HepG2 (cell line): ENCODE data around the gene IL6ST. TPM values are rescaled to one million over a fixed set of nuclear protein-coding genes. Genes with fewer than 3 reads are reported as not detected.

Experiments
- BCL6 ChIP-seq: IDR thresholded peaks from 2 replicates; pipeline ENCODE4 v1.6.1; 2016; ENCODE audit warnings: missing genetic modification reagents, missing compliant biosample characterization
- DBP ChIP-seq: sonication (generic); formaldehyde crosslinking; IDR thresholded peaks from 2 replicates; pipeline ENCODE4 v1.4.0; 2020; ENCODE audit warnings: missing genetic modification reagents; ENCODE audit errors: not compliant biosample characterization
- MTA3 ChIP-seq: sonication (generic); formaldehyde crosslinking; IDR thresholded peaks from 2 replicates; pipeline ENCODE4 v1.4.0; 2020; ENCODE audit warnings: missing genetic modification reagents
- POLR2A ChIP-seq, 2 experiments: IDR thresholded peaks; 2 replicates each; pipeline ENCODE4 v1.6.1; 2011; ENCODE audit warnings: low read depth in 2 of 2, low read length in 2 of 2, mild to moderate bottlenecking in 1 of 2, moderate library complexity in 1 of 2; ENCODE audit not compliant: insufficient read depth in 1 of 2
- SIX4 ChIP-seq: sonication (generic); formaldehyde crosslinking; IDR thresholded peaks from 2 replicates; pipeline ENCODE4 v1.4.0; 2020; ENCODE audit warnings: missing genetic modification reagents
- TBX2 ChIP-seq: sonication (generic); formaldehyde crosslinking; IDR thresholded peaks from 2 replicates; pipeline ENCODE4 v1.5.0; 2020; ENCODE audit warnings: missing genetic modification reagents, mild to moderate bottlenecking, borderline replicate concordance
- ZMYM2 ChIP-seq: sonication (generic); formaldehyde crosslinking; IDR thresholded peaks from 2 replicates; pipeline ENCODE4 v1.8.0; 2022; ENCODE audit warnings: mild to moderate bottlenecking, missing genetic modification reagents
- ZNF362 ChIP-seq: sonication (generic); formaldehyde crosslinking; IDR thresholded peaks from 2 replicates; pipeline ENCODE4 v1.4.0; 2020; ENCODE audit warnings: missing genetic modification reagents, mild to moderate bottlenecking, borderline replicate concordance
- ZNF577 ChIP-seq: sonication (generic); formaldehyde crosslinking; IDR thresholded peaks from 2 replicates; pipeline ENCODE4 v1.4.0; 2020; ENCODE audit warnings: mild to moderate bottlenecking, low read depth, missing genetic modification reagents, borderline replicate concordance
- ZNF672 ChIP-seq: sonication (generic); formaldehyde crosslinking; IDR thresholded peaks from 2 replicates; pipeline ENCODE4 v1.8.1; 2022; ENCODE audit warnings: missing genetic modification reagents
- ZSCAN30 ChIP-seq: sonication (generic); formaldehyde crosslinking; IDR thresholded peaks from 2 replicates; pipeline ENCODE4 v1.5.0; 2020; ENCODE audit warnings: mild to moderate bottlenecking, missing genetic modification reagents
- polyA plus RNA-seq, 8 experiments: library from polyadenylated mRNA; depleted of rRNA in 3 of 8; stranded (reverse) in 7 of 8; unstranded in 1 of 8; fragments of >200 nt; fragmentation: Illumina TruSeq in 4 of 8; extraction: Trizol in 4 of 8; gene quantifications; 2 replicates each; pipeline versions ENCODE4 v1.2.1 to v1.2.3, GENCODE V29; 2011 to 2016; ENCODE audit warnings: low read depth in 4 of 8, missing spikeins in 1 of 8, mixed read lengths in 1 of 8; ENCODE audit not compliant: insufficient read depth in 1 of 8
- total RNA-seq, 5 experiments: library from RNA; depleted of rRNA; stranded (reverse); fragments of >200 nt; fragmentation: Illumina TruSeq; extraction: Trizol; gene quantifications; 2 replicates each; pipeline ENCODE4 v1.2.3, GENCODE V29; 2016; ENCODE audit warnings: low read depth in 1 of 5
- TF ChIP-seq, protein P1 (sequence below): sonication (generic); formaldehyde crosslinking; IDR thresholded peaks from 2 replicates; pipeline ENCODE4 v1.8.0; 2022; ENCODE audit warnings: mild to moderate bottlenecking, missing genetic modification reagents, moderate library complexity
- TF ChIP-seq, protein P2 (sequence below): sonication (generic); formaldehyde crosslinking; IDR thresholded peaks from 2 replicates; pipeline ENCODE4 v1.4.0; 2020; ENCODE audit warnings: missing genetic modification reagents
- TF ChIP-seq, protein P3 (sequence below): sonication (generic); formaldehyde crosslinking; IDR thresholded peaks from 2 replicates; pipeline ENCODE4 v1.4.0; 2020; ENCODE audit warnings: missing genetic modification reagents

The IL6ST gene
- total and polyA plus RNA-seq, 2 of the 13 experiments (the other 11 are each of a cell fraction or from before 2014, with no cell fraction given), result 66.6 to 166 TPM

- peak; percentile 69; the same call in 1 of the 2 replicates for TF ChIP-seq ZMYM2
- peak; percentile 25; the same call in 1 of the 2 replicates for TF ChIP-seq BCL6
- TF ChIP-seq, protein P1, sequence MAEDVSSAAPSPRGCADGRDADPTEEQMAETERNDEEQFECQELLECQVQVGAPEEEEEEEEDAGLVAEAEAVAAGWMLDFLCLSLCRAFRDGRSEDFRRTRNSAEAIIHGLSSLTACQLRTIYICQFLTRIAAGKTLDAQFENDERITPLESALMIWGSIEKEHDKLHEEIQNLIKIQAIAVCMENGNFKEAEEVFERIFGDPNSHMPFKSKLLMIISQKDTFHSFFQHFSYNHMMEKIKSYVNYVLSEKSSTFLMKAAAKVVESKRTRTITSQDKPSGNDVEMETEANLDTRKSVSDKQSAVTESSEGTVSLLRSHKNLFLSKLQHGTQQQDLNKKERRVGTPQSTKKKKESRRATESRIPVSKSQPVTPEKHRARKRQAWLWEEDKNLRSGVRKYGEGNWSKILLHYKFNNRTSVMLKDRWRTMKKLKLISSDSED (CRISPR knock-in tag), result no peak
- no peak for TF ChIP-seq TBX2 (CRISPR knock-in tag)
- no peak for TF ChIP-seq POLR2A (IDR thresholded peaks at IDR 0.05; ENCODE audit: insufficient read depth in 1 of 2, low read depth in 2 of 2, low read length in 2 of 2)
- no peak for TF ChIP-seq ZNF362 (CRISPR knock-in tag)
- TF ChIP-seq DBP (CRISPR knock-in tag), result no peak
- no peak for TF ChIP-seq SIX4 (CRISPR knock-in tag)
- TF ChIP-seq, protein P2, sequence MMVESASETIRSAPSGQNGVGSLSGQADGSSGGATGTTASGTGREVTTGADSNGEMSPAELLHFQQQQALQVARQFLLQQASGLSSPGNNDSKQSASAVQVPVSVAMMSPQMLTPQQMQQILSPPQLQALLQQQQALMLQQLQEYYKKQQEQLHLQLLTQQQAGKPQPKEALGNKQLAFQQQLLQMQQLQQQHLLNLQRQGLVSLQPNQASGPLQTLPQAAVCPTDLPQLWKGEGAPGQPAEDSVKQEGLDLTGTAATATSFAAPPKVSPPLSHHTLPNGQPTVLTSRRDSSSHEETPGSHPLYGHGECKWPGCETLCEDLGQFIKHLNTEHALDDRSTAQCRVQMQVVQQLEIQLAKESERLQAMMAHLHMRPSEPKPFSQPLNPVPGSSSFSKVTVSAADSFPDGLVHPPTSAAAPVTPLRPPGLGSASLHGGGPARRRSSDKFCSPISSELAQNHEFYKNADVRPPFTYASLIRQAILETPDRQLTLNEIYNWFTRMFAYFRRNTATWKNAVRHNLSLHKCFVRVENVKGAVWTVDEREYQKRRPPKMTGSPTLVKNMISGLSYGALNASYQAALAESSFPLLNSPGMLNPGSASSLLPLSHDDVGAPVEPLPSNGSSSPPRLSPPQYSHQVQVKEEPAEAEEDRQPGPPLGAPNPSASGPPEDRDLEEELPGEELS (CRISPR knock-in tag), result no peak
- TF ChIP-seq, protein P3, sequence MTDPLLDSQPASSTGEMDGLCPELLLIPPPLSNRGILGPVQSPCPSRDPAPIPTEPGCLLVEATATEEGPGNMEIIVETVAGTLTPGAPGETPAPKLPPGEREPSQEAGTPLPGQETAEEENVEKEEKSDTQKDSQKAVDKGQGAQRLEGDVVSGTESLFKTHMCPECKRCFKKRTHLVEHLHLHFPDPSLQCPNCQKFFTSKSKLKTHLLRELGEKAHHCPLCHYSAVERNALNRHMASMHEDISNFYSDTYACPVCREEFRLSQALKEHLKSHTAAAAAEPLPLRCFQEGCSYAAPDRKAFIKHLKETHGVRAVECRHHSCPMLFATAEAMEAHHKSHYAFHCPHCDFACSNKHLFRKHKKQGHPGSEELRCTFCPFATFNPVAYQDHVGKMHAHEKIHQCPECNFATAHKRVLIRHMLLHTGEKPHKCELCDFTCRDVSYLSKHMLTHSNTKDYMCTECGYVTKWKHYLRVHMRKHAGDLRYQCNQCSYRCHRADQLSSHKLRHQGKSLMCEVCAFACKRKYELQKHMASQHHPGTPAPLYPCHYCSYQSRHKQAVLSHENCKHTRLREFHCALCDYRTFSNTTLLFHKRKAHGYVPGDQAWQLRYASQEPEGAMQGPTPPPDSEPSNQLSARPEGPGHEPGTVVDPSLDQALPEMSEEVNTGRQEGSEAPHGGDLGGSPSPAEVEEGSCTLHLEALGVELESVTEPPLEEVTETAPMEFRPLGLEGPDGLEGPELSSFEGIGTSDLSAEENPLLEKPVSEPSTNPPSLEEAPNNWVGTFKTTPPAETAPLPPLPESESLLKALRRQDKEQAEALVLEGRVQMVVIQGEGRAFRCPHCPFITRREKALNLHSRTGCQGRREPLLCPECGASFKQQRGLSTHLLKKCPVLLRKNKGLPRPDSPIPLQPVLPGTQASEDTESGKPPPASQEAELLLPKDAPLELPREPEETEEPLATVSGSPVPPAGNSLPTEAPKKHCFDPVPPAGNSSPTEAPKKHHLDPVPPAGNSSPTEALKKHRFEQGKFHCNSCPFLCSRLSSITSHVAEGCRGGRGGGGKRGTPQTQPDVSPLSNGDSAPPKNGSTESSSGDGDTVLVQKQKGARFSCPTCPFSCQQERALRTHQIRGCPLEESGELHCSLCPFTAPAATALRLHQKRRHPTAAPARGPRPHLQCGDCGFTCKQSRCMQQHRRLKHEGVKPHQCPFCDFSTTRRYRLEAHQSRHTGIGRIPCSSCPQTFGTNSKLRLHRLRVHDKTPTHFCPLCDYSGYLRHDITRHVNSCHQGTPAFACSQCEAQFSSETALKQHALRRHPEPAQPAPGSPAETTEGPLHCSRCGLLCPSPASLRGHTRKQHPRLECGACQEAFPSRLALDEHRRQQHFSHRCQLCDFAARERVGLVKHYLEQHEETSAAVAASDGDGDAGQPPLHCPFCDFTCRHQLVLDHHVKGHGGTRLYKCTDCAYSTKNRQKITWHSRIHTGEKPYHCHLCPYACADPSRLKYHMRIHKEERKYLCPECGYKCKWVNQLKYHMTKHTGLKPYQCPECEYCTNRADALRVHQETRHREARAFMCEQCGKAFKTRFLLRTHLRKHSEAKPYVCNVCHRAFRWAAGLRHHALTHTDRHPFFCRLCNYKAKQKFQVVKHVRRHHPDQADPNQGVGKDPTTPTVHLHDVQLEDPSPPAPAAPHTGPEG (CRISPR knock-in tag), result no peak
- TF ChIP-seq ZNF672 (CRISPR knock-in tag), result no peak
- no peak for TF ChIP-seq ZSCAN30
- no peak for TF ChIP-seq MTA3 (CRISPR knock-in tag)
- TF ChIP-seq ZNF577 (CRISPR knock-in tag), result no peak
Observed at GRCh38 chr5:56003179-56003578, 8.4 kb upstream of the IL6ST start (continued).
